NT2/D1 (cell line): ENCODE results near the gene FKBP15.

Experiments used
- SUZ12 ChIP-seq: IDR thresholded peaks from 2 replicates; pipeline ENCODE4 v1.6.1; 2011; ENCODE audit not compliant: insufficient read length, insufficient read depth; ENCODE audit errors: extremely low read depth
- YY1 ChIP-seq: IDR thresholded peaks from 2 replicates; pipeline ENCODE4 v1.6.1; 2011; ENCODE audit not compliant: insufficient read length, insufficient read depth
- ZNF274 ChIP-seq: IDR thresholded peaks from 2 replicates; pipeline ENCODE4 v1.6.1; 2011; ENCODE audit warnings: mild to moderate bottlenecking, low read depth, low read length

DNA sequence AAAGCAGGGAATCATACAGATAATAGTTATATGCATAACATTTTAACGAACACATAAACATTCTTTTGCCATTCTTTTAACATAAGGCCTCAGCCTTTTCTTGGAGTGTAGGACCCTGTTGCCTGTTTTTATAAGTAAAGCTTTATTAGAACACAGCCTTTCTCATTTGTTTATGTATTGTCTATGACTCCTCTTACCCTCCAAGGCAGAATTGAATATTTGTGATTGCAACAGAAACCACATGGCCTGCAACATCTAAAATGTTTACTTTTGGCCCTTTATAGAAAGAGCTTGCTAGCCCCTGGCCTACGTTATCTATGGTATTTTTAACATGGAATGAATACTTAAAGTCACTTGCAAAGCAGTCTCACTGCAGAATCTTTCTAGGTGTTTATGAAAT is 2.9 kb upstream of the FKBP15 start:
- TF ChIP-seq SUZ12, result no peak
- TF ChIP-seq YY1, result no peak
- TF ChIP-seq ZNF274, result no peak
